H1 (cell line): ENCODE results near the gene DNAJC22. TPM values are rescaled to one million over a fixed set of nuclear protein-coding genes. Genes with fewer than 3 reads are reported as not detected.

ENCODE experiments used
- CTCF ChIA-PET: fragments of 300-600 bp; sonication (Branson Sonifier 250); formaldehyde crosslinking; loops from one replicate; lab custom pipeline; 2021; ENCODE audit not compliant: partially characterized antibody; lab: Charles Lee
- POLR2A ChIA-PET: fragments of 300-600 bp; sonication (Branson Sonifier 250); formaldehyde crosslinking; loops from one replicate; lab custom pipeline; 2021; ENCODE audit warnings: inconsistent platforms; ENCODE audit not compliant: partially characterized antibody; lab: Charles Lee
- DNase-seq, 2 experiments: peaks; one replicate each; pipeline versions ENCODE4 v3.0.0 to v3.0.0-alpha.2; 2010 to 2022; ENCODE audit warnings: low spot score in 2 of 2, low read depth in 1 of 2, mixed read lengths in 1 of 2
- FAIRE-seq: peaks from 2 replicates; lab custom pipeline; 2011; peaks lifted over from hg19 to GRCh38; lab: Jason Lieb, UNC
- H2AFZ ChIP-seq: 2 replicates; pipeline ENCODE4 v1.8.1; 2012; ENCODE audit warnings: low read length, inconsistent platforms
- H2AK5ac ChIP-seq: 2 replicates; pipeline ENCODE4 v1.6.1; 2013; ENCODE audit warnings: low read depth, low read length
- H2BK120ac ChIP-seq: replicated peaks from 2 replicates; pipeline ENCODE3; 2013; ENCODE audit warnings: low read depth, low read length, inconsistent platforms
- H2BK12ac ChIP-seq: 2 replicates; pipeline ENCODE4 v1.6.1; 2013; ENCODE audit warnings: low read depth, low read length
- H2BK15ac ChIP-seq: 2 replicates; pipeline ENCODE4 v1.6.1; 2013; ENCODE audit warnings: low read length
- H2BK20ac ChIP-seq: 2 replicates; pipeline ENCODE4 v1.6.1; 2013; ENCODE audit warnings: low read length
- H2BK5ac ChIP-seq: 2 replicates; pipeline ENCODE4 v1.6.1; 2013; ENCODE audit warnings: low read depth, low read length
- H3K14ac ChIP-seq: 2 replicates; pipeline ENCODE4 v1.6.1; 2013; ENCODE audit warnings: inconsistent platforms; ENCODE audit not compliant: insufficient read length
- H3K18ac ChIP-seq: 2 replicates; pipeline ENCODE4 v1.6.1; 2013; ENCODE audit warnings: low read length; ENCODE audit errors: extremely low read depth
- H3K23ac ChIP-seq: 2 replicates; pipeline ENCODE4 v1.6.1; 2013; ENCODE audit warnings: inconsistent platforms; ENCODE audit not compliant: insufficient read length
- H3K23me2 ChIP-seq: 2 replicates; pipeline ENCODE4 v1.6.1; 2013; ENCODE audit warnings: low read depth, low read length
- H3K27ac ChIP-seq: 2 replicates; pipeline ENCODE4 v1.6.1; 2011; ENCODE audit warnings: low read depth, low read length, inconsistent platforms
- H3K27me3 ChIP-seq, 4 experiments: replicated peaks in 1 of 4; 1 replicate in 1 of 4; 2 replicates in 3 of 4; pipeline versions ENCODE4 v1.6.1 to v1.8.1; 2011 to 2013; ENCODE audit warnings: low read length in 3 of 4, mild to moderate bottlenecking in 3 of 4, inconsistent platforms in 2 of 4, mixed read lengths in 2 of 4, moderate library complexity in 1 of 4; ENCODE audit not compliant: control insufficient read depth in 3 of 4, insufficient read depth in 3 of 4; ENCODE audit errors: extremely low read depth in 1 of 4
- H3K36me3 ChIP-seq, 4 experiments: 2 replicates each; pipeline versions ENCODE4 v1.6.1 to v1.8.1; 2011 to 2013; ENCODE audit warnings: mild to moderate bottlenecking in 4 of 4, low read length in 3 of 4, moderate library complexity in 2 of 4, control low read depth in 1 of 4, inconsistent platforms in 1 of 4; ENCODE audit not compliant: insufficient read depth in 4 of 4, control insufficient read depth in 2 of 4
- H3K4ac ChIP-seq: replicated peaks from 2 replicates; pipeline ENCODE3; 2013; ENCODE audit warnings: low read length, low read depth, mixed read lengths, inconsistent platforms; ENCODE audit not compliant: insufficient read length
- H3K4me1 ChIP-seq, 4 experiments: replicated peaks in 1 of 4; 1 replicate in 1 of 4; 2 replicates in 3 of 4; pipeline versions ENCODE4 v1.6.1 to v1.8.1; 2011 to 2013; ENCODE audit warnings: low read length in 3 of 4, inconsistent platforms in 2 of 4, mixed read lengths in 1 of 4; ENCODE audit not compliant: insufficient read depth in 4 of 4, control insufficient read depth in 3 of 4
- H3K4me2 ChIP-seq, 2 experiments: 2 replicates each; pipeline versions ENCODE4 v1.6.1 to v1.8.1; 2011 to 2013; ENCODE audit warnings: low read depth in 2 of 2, low read length in 2 of 2, control low read depth in 1 of 2, inconsistent platforms in 1 of 2, mild to moderate bottlenecking in 1 of 2; ENCODE audit not compliant: insufficient read depth in 1 of 2
- H3K4me3 ChIP-seq, 4 experiments: fragments of 200-600, 300-600 bp in 1 of 4; sonication (generic), shearing (Covaris generic), sonication (Bioruptor Twin) in 1 of 4; 2 replicates each; pipeline versions ENCODE4 v1.5.1 to v1.8.1; 2011 to 2016; ENCODE audit warnings: low read length in 4 of 4, low read depth in 3 of 4, control low read depth in 2 of 4, inconsistent platforms in 2 of 4, mild to moderate bottlenecking in 2 of 4, mixed read lengths in 1 of 4, moderate library complexity in 1 of 4; ENCODE audit not compliant: insufficient read depth in 2 of 4; ENCODE audit errors: extremely low read depth in 1 of 4
- H3K56ac ChIP-seq: replicated peaks from 2 replicates; pipeline ENCODE3; 2013; ENCODE audit warnings: low read depth, mild to moderate bottlenecking, mixed read lengths, low read length, inconsistent platforms; ENCODE audit not compliant: insufficient read length
- H3K79me1 ChIP-seq: 2 replicates; pipeline ENCODE4 v1.6.1; 2013; ENCODE audit warnings: low read depth, low read length, control low read depth
- H3K79me2 ChIP-seq, 2 experiments: 2 replicates each; pipeline versions ENCODE4 v1.6.1 to v1.8.1; 2012 to 2013; ENCODE audit warnings: low read length in 2 of 2, mild to moderate bottlenecking in 2 of 2, inconsistent platforms in 1 of 2; ENCODE audit not compliant: insufficient read depth in 2 of 2, control insufficient read depth in 1 of 2
- H3K9ac ChIP-seq, 4 experiments: replicated peaks in 1 of 4; 1 replicate in 1 of 4; 2 replicates in 3 of 4; pipeline versions ENCODE4 v1.6.1 to v1.8.1; 2011 to 2013; ENCODE audit warnings: low read depth in 3 of 4, low read length in 3 of 4, control low read depth in 2 of 4, mild to moderate bottlenecking in 2 of 4, moderate library complexity in 2 of 4, inconsistent platforms in 1 of 4; ENCODE audit errors: extremely low read depth in 1 of 4
- H3K9me3 ChIP-seq, 2 experiments: 2 replicates each; pipeline versions ENCODE4 v1.6.1 to v1.8.1; 2012 to 2013; ENCODE audit warnings: mild to moderate bottlenecking in 2 of 2, moderate library complexity in 2 of 2, control low read depth in 1 of 2, inconsistent platforms in 1 of 2, low read depth in 1 of 2, low read length in 1 of 2, mixed read lengths in 1 of 2; ENCODE audit not compliant: insufficient read depth in 2 of 2
- H4K20me1 ChIP-seq, 2 experiments: replicated peaks in 1 of 2; 2 replicates each; pipeline versions ENCODE3 to v1.8.1; 2011 to 2013; ENCODE audit warnings: inconsistent platforms in 2 of 2, low read length in 2 of 2, mild to moderate bottlenecking in 1 of 2; ENCODE audit not compliant: insufficient read depth in 2 of 2, control insufficient read depth in 1 of 2
- H4K5ac ChIP-seq: 2 replicates; pipeline ENCODE4 v1.6.1; 2013; ENCODE audit warnings: low read length, low read depth, mixed read lengths, inconsistent platforms; ENCODE audit not compliant: insufficient read length
- H4K8ac ChIP-seq: 2 replicates; pipeline ENCODE4 v1.8.0; 2013; ENCODE audit warnings: mild to moderate bottlenecking, moderate library complexity, low read length, inconsistent platforms; ENCODE audit not compliant: insufficient read depth; ENCODE audit errors: extremely low read depth
- H4K91ac ChIP-seq: replicated peaks from 2 replicates; pipeline ENCODE3; 2013; ENCODE audit warnings: low read length, mixed read lengths, inconsistent platforms; ENCODE audit not compliant: insufficient read length
- ASH2L ChIP-seq: fragments of 200-600, 300-600 bp; sonication (generic); IDR thresholded peaks from one replicate; pipeline ENCODE4 v1.7.1; 2017; ENCODE audit warnings: low read length
- EP300 ChIP-seq, 2 experiments: IDR thresholded peaks; 1 replicate in 1 of 2; 2 replicates in 1 of 2; pipeline ENCODE4 v1.6.1; 2011 to 2012; ENCODE audit warnings: low read depth in 2 of 2, low read length in 2 of 2, mild to moderate bottlenecking in 2 of 2, borderline replicate concordance in 1 of 2, inconsistent platforms in 1 of 2, moderate library complexity in 1 of 2
- MAFK ChIP-seq: IDR thresholded peaks from 2 replicates; pipeline ENCODE4 v1.6.1; 2012; ENCODE audit warnings: low read depth, mild to moderate bottlenecking, improper control_type of control experiment, low read length
- POLR2A ChIP-seq, 2 experiments: IDR thresholded peaks; 1 replicate in 1 of 2; 2 replicates in 1 of 2; pipeline ENCODE4 v1.6.1; 2011; ENCODE audit warnings: low read depth in 2 of 2, low read length in 2 of 2, mild to moderate bottlenecking in 2 of 2; ENCODE audit errors: control extremely low read depth in 1 of 2
- POLR2AphosphoS5 ChIP-seq: IDR thresholded peaks from 2 replicates; pipeline ENCODE4 v1.6.1; 2011; ENCODE audit warnings: low read depth, low read length
- RAD21 ChIP-seq, 2 experiments: IDR thresholded peaks in 1 of 2; conservative IDR thresholded peaks in 1 of 2; 2 replicates each; pipeline ENCODE4 v1.6.1; 2011; ENCODE audit warnings: low read depth in 2 of 2, low read length in 2 of 2, improper control_type of control experiment in 1 of 2, inconsistent platforms in 1 of 2, mild to moderate bottlenecking in 1 of 2, moderate library complexity in 1 of 2
- WGBS, 2 experiments: shearing (Covaris generic) in 1 of 2; methylation state at CpG; one replicate each; pipeline versions ENCODE4 v1.1.6 to v1.1.7; 2013 to 2015; ENCODE audit warnings: low lambda C conversion rate in 2 of 2, mixed read lengths in 2 of 2, inconsistent platforms in 1 of 2, low coverage in 1 of 2, missing lambda C conversion rate in 1 of 2; ENCODE audit not compliant: insufficient replicate concordance in 2 of 2, insufficient coverage in 1 of 2, insufficient read length in 1 of 2; ENCODE audit errors: extremely low coverage in 1 of 2, missing lambda C conversion rate in 1 of 2; 5-methylcytosine and 5-hydroxymethylcytosine counted together
- polyA plus RNA-seq, 7 experiments: library from polyadenylated mRNA; depleted of rRNA in 3 of 7; stranded (reverse) in 5 of 7; unstranded in 2 of 7; fragments of >200 nt in 5 of 7; fragments of 200-250 nt in 2 of 7; gene quantifications; 1 replicate in 5 of 7; 2 replicates in 1 of 7; 4 replicates in 1 of 7; pipeline versions ENCODE4 v1.2.1 to v1.2.3, GENCODE V29; 2011 to 2013; ENCODE audit warnings: missing spikeins in 2 of 7, mixed read lengths in 2 of 7
- total RNA-seq: library from RNA; stranded (reverse); fragmentation: NEBNext Ultra II Directional; extraction: Animal tissue kit (Norgen Biotek cat#: 25700); gene quantifications from 2 replicates; pipeline ENCODE4 v1.2.1, GENCODE V29; 2021
- TF ChIP-seq, protein P1 (sequence below): IDR thresholded peaks from 2 replicates; pipeline ENCODE4 v1.6.1; 2012; ENCODE audit warnings: inconsistent platforms

DNAJC22 gene
- total and polyA plus RNA-seq, 2 of the 8 experiments (the other 6 are each of a cell fraction or from before 2014, with no cell fraction given) = 0.20 to 0.39 TPM

DNA sequence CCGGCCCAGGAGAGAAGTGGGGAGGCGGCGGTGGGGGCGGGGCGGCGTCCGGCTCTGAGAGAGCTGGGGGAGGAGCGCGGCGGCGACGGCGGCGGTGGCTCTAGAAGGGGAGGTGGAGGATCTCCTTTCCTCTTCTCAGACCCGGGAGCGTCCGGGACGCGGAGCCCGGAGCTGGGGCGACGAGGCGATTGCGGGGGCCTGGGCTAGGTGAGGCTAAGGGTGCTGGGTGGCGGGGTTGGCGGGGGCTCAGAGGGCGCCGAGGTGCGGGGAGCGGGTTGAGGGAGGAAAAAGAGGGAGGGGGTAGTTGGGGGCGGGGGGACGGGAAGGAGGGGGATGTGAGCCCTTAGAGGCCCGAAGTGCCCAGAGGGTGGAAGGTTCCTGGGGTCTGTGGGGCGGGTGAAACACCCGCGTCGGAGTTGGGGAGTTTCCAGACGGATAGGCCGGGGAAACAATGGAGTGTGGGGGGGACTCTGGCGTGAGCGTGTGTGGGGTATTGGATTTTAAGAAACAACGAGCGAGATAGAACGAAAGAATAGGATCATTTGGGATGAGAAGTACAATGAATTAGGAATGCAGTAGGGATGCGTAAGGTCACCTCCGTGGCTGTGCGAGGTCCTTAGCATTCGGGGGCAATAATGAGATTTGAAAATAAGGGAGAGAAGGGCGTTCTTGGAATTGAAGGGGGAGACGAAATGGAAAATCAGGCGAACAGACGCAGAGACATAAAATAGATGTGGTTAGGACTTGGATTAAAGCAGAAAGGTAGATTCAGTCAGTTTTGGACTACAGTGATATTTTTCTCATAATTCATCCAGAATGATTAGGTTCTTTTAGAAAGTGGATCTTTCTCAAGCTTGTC is 20.9 kb downstream of the DNAJC22 start, which contains the start of gene SPATS2:
SPATS2 (plus strand) TSS at position 82 of the 859 bp plus-strand sequence. CDS start 93,551 bp downstream, outside the sequence.
- Histone ChIP-seq H3K4me2 (peak within 1 kb of the TSS; percentile 78 to 86), H3K14ac (no peak within 1 kb of the TSS), H3K18ac (peak within 1 kb of the TSS; percentile 83), H3K9me3 (no peaks in the 10 kb centered on the region), H2AFZ (peak within 1 kb of the TSS; percentile 90; the same call in 1 of the 2 replicates), H3K79me1 (no peaks in the 10 kb centered on the region), H3K27me3 (peaks cover 0 to 3% (median 0%) of the 10 kb centered on the region in 4 experiments; a peak in 3 of 7 replicates), H3K79me2 (peaks cover 4 to 47% of the 10 kb centered on the region in 2 experiments), H3K4me1 (peaks cover 0 to 8% (median 2%) of the 10 kb centered on the region in 4 experiments; a peak in 3 of 7 replicates), H3K23ac (no peak within 1 kb of the TSS), H2BK5ac (peak within 1 kb of the TSS; percentile 89), H3K4ac (no peak within 1 kb of the TSS), H3K9ac (peak within 1 kb of the TSS; percentile 80 to 95 (median 88)), H4K91ac (peak within 1 kb of the TSS; percentile 91), H3K23me2 (peaks cover 9% of the 10 kb centered on the region)
- ChIA-PET CTCF (interaction anchor here (0.8 to 26.7 kb wide), 15 partner anchors 10 to 215 kb away, joined by 3 to 538 read pairs (median 4); partner anchors contain the start of gene DNAJC22), POLR2A (interaction anchor here (0.6 to 1.8 kb wide), 31 partner anchors 8 to 461 kb away, joined by 3 to 8 read pairs (median 4); partner anchors contain the start of genes DNAJC22, KCNH3, MCRS1 and NCKAP5L)
- peak in 1 of 2 experiments; percentile 99 for DNase-seq
- TF ChIP-seq RAD21 (IDR thresholded peaks at IDR 0.05 in 1 of 2, conservative IDR thresholded peaks at IDR 0.05 in 1 of 2; ENCODE audit: low read depth in 2 of 2, low read length in 2 of 2) = no peak
- 0 out of 2 replicates have a peak, but pooled peaks have one; percentile 32 for TF ChIP-seq POLR2AphosphoS5
- TF ChIP-seq, protein P1, sequence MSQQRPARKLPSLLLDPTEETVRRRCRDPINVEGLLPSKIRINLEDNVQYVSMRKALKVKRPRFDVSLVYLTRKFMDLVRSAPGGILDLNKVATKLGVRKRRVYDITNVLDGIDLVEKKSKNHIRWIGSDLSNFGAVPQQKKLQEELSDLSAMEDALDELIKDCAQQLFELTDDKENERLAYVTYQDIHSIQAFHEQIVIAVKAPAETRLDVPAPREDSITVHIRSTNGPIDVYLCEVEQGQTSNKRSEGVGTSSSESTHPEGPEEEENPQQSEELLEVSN = no peak
- peak in 1 of 2 experiments; percentile 11; a peak in 2 of 3 replicates for TF ChIP-seq POLR2A (IDR thresholded peaks at IDR 0.05; ENCODE audit: control extremely low read depth in 1 of 2, low read depth in 2 of 2, low read length in 2 of 2)
- TF ChIP-seq ASH2L = peak; percentile 39
- no peak for TF ChIP-seq MAFK
- peak in 1 of 2 experiments; percentile 67; a peak in 1 of 3 replicates for TF ChIP-seq EP300 (IDR thresholded peaks at IDR 0.05; ENCODE audit: borderline replicate concordance in 1 of 2, low read depth in 2 of 2, low read length in 2 of 2)
- TF ChIP-seq, all 59 proteins: peak for 4
- no peak within 1 kb of the TSS for H2BK15ac ChIP-seq
- no peak within 1 kb of the TSS for H2BK20ac ChIP-seq
- H3K27ac ChIP-seq = peak within 1 kb of the TSS; percentile 90
- H4K8ac ChIP-seq = peak within 1 kb of the TSS; percentile 98
- WGBS, 2 experiments = 1% methylated on average over 25 of the region's 52 CpGs; no CpG with 5 or more reads in 1 of the 2 experiments
- no peak for FAIRE-seq
- peak within 1 kb of the TSS; percentile 94 for H4K5ac ChIP-seq
- H4K20me1 ChIP-seq = no peaks in the 10 kb centered on the region
- H2BK120ac ChIP-seq = peak within 1 kb of the TSS; percentile 70
- peak within 1 kb of the TSS; percentile 99 for H3K56ac ChIP-seq
- no peak within 1 kb of the TSS for H2AK5ac ChIP-seq
- peak within 1 kb of the TSS; percentile 80 to 95 (median 86) for H3K4me3 ChIP-seq
- H3K36me3 ChIP-seq = no peaks in the 10 kb centered on the region
- peak within 1 kb of the TSS; percentile 75; the same call in 1 of the 2 replicates for H2BK12ac ChIP-seq
